Measurements from ENCODE around the gene CAVIN1. TPM values are rescaled to one million over a fixed set of nuclear protein-coding genes. Genes with fewer than 3 reads are reported as not detected.

CAVIN1 gene, protein sequence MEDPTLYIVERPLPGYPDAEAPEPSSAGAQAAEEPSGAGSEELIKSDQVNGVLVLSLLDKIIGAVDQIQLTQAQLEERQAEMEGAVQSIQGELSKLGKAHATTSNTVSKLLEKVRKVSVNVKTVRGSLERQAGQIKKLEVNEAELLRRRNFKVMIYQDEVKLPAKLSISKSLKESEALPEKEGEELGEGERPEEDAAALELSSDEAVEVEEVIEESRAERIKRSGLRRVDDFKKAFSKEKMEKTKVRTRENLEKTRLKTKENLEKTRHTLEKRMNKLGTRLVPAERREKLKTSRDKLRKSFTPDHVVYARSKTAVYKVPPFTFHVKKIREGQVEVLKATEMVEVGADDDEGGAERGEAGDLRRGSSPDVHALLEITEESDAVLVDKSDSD
- 669 and 706 TPM in 2 replicates for total RNA-seq

DNA sequence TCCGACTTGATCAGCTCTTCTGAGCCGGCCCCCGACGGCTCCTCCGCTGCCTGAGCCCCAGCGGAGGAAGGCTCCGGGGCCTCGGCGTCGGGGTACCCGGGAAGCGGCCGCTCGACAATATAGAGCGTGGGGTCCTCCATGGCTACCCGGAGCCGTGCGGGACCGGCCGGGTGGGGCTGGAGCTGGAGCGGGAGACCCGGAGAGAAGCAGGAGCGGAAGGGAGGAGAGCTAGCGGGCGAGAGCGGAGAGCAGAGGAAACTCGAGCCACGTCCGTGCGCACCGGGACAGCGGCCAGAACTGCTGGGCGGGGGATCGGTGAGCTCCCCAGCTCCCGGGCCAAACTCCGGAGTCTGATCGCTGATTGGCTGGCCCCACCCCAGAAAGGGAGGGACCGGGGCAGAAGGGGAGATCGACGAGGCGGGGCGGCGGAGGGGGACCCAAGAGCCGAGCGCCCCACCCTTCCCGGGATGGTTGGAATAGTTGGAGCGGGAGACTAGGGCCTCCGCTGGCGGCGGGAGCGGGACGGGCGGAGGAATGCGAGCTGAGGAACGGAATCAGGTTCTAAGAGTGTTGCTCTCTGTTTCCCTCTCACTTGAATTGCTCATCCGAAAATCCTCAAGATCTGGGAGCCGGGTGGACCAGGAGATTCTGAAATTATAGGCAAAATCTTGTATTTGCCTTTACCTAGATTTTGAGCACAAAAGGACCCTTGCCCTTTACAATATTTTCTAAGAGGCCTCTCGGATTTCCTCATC, at the start of gene CAVIN1:
Gene CAVIN1, minus strand, starts transcription at position 299 of the 755 bp plus-strand sequence. Its CDS starts 159 bp downstream, at position 140.

DNA sequence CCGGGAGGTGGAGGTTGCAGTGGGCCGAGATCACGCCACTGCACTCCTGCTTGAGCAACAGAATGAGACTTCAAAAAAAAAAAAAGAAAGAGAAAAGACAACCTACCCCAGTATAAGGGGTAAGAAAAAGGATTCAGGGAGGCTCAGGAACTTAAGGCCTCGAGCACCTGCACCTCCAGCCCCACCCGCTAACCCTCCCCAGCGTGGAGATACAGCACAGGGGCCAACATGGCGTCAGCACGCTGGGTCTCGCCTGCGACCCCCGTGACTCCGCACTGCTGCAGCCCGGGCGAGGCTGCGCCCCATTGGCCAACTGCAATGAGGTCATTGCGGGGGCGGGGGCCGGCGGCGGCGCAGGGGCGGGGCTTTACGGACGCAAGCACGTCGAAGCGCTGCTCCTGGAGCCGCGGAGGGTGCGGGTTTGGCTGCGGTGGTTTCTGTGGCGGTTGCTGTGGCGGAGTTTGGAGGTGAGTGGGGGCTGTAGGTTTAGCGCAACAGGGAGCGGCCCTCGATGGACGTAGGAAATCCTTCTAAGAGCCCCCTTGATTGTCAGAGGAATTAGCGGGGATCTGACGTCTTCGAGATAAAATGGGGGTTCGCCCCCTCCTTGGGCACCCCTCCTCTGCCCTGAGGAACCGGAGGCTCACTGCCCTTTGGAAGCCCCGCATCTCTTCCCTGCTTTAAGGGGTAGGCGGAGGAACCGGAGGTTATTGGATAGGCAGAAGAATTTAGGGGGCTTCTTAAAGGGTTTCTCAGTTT, 35.6 kb upstream of the CAVIN1 start, which contains the start of gene ATP6V0A1:
Gene ATP6V0A1, plus strand, starts transcription at position 382 of the 759 bp plus-strand sequence. CDS start 2,017 bp downstream, outside the sequence.

DNA sequence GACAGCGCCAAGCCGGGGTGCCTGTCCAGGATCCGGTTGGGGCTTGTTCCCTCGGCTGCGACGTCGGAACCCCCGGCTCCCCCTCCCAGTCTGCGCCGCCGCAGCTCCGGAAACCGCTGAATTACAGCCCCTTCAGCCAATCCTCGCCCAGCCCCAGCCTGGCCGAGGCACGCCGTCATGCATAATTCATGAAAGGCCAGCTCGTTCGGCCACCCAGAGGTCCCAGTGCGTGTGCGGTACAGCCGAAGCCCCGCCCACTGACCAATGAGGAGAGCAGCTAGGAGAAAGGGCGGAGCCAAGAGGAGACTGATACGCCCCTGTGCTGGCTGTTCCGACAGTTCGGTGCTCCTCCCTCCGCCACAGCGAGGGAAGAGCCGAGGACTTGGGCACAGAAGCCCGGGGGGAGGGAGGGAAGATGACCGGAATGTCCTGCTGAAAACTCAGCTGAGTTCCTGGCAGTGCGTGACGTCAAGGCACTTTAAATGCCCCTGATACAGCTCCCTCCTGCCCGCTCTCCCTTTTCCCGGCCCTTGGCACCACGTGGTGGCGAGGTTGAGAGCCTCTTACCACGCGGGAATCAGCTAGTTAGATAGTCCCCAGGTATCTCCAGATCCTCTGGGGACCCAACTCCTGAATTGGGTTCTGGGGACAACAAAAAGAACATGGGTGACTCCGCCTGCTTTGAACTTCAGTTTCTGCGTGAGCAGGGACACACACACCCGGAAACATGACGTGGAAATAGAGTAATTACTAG, 34.5 kb downstream of the CAVIN1 start, which contains the start of gene STAT3:
Gene STAT3, minus strand, starts transcription at position 62 of the 754 bp plus-strand sequence. CDS start 39,926 bp downstream, outside the sequence.

Other genes with a start within 250 kb of the CAVIN1 start
- gene KCNH4, start 242.1 kb downstream of the CAVIN1 start, total RNA-seq: not detected in 2 replicates
- gene HCRT, start 237.8 kb downstream of the CAVIN1 start, total RNA-seq: not detected in 2 replicates
- 13.3 and 16.5 TPM in 2 replicates for gene GHDC, start 228.8 kb downstream of the CAVIN1 start, total RNA-seq
- 27.8 and 31.9 TPM in 2 replicates for gene STAT5B, start 146.9 kb downstream of the CAVIN1 start, total RNA-seq
- 8.1 and 14.7 TPM in 2 replicates for gene STAT5A, start 134.8 kb downstream of the CAVIN1 start, total RNA-seq
- 60.8 and 86.4 TPM in 2 replicates for gene STAT3, start 34.8 kb downstream of the CAVIN1 start, total RNA-seq
- gene ATP6V0A1, start 35.6 kb upstream of the CAVIN1 start, total RNA-seq: 53.4 and 53.5 TPM in 2 replicates
- 39.3 and 53.4 TPM in 2 replicates for gene NAGLU, start 113.0 kb upstream of the CAVIN1 start, total RNA-seq
- gene HSD17B1, start 129.7 kb upstream of the CAVIN1 start, total RNA-seq: 2.3 and 3.7 TPM in 2 replicates
- gene COASY, start 138.9 kb upstream of the CAVIN1 start, total RNA-seq: 15.1 and 16.3 TPM in 2 replicates
- gene MLX, start 143.8 kb upstream of the CAVIN1 start, total RNA-seq: 39.9 and 45.2 TPM in 2 replicates
- gene PSMC3IP, start 154.5 kb upstream of the CAVIN1 start, total RNA-seq: 6.7 and 20.6 TPM in 2 replicates
- gene RETREG3, start 186.1 kb upstream of the CAVIN1 start, total RNA-seq: 44.9 and 55.6 TPM in 2 replicates
- gene TUBG1, start 186.4 kb upstream of the CAVIN1 start, total RNA-seq: 16.4 and 31.3 TPM in 2 replicates
- gene TUBG2, start 236.0 kb upstream of the CAVIN1 start, total RNA-seq: 7.4 and 11.0 TPM in 2 replicates